Ureter (tissue), 1 donor: Measurements from ENCODE around the gene ROMO1. TPM values are rescaled to one million over a fixed set of nuclear protein-coding genes. Genes with fewer than 3 reads are reported as not detected.

Source experiments
- DNase-seq: peaks from one replicate; pipeline ENCODE4 v3.0.0-alpha.2; 2020; ENCODE audit warnings: low spot score
- total RNA-seq: library from RNA; stranded (reverse); gene quantifications from one replicate; pipeline ENCODE4 v1.2.4, GENCODE V29; 2023
- donor health status: DM: yes; HTN: yes; CAD: no.

Gene ROMO1
- total RNA-seq, result 97.1 TPM

DNA sequence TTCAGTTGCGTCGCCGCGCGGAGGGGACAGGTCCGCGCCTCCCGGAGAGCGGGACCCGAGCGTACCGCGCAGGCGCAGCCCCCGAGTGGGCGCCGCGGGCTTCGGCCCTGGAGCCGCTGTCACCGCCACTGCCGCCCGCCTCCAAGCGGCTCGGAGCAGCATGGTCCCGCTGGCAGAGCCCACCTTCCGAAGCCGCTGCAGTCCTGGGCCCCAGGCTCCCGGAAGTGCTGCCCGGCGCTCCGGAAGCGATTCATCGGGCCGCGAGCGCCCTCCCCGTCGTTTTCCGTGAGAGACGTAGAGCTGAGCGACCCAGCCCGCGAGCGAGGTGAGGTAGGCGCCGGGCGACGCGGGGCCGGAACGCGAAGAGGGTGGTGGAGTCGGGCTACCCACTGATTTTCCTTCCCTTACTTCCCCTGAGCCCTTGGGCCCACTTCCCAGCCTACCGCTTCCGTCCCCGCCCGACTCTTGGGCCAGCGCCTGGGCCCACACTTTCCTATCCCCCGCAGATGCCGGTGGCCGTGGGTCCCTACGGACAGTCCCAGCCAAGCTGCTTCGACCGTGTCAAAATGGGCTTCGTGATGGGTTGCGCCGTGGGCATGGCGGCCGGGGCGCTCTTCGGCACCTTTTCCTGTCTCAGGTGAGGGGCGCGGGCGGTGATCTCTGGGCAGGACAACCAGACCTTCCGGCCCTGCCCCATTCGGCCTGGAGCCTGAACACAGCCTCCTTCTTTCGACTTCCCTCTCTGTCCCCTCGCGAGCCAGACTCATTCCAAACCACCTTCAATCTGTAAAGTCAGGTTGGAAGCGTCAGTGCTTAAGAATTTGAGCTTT is at the start of gene ROMO1, which contains the start of gene NFS1:
Gene ROMO1 (plus strand): TSS at position 279 of the 830 bp plus-strand sequence. CDS start 228 bp downstream, at position 507.
Gene NFS1 (minus strand): TSS at position 226 of the 830 bp plus-strand sequence. CDS start 64 bp downstream, at position 162.
- peak; percentile 82 for DNase-seq

DNA sequence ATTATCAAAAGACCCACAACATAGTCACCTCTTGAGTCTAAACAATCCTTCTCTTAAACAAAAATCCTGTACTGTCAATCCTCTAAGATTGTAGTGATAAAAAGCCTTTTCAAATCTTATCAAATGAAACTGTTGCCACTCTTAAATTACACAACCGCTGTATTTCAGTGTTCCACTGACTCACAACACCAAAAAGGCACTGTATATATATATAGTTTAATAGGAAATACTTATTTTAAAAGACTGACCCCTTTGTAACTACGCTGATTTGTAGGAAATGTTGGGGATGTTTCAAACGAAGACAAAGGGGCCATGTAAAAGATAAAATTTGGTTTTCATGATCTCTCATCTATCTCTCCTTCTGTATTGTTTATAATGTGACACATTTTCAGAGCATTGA is 48.6 kb upstream of the ROMO1 start:
- DNase-seq, result no peak

DNA sequence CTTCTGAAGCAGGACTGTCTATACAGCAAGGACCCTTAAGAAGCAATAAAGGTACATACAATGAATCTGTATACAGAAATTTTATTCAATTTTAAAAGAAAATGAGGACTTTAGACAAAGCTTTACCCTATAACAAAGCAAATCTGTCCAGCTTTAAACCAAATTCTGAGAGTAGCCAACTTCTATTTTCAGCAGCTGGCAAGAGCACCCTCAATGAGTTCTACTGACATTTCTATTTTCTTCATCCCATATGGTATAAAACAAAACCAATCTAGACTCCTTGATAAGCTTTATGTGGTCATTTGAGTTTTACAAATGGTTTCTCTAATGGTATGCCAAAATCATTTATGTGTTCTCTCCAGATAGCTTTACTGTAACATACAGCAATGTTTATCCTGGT is 47.2 kb upstream of the ROMO1 start:
- DNase-seq, result no peak

DNA sequence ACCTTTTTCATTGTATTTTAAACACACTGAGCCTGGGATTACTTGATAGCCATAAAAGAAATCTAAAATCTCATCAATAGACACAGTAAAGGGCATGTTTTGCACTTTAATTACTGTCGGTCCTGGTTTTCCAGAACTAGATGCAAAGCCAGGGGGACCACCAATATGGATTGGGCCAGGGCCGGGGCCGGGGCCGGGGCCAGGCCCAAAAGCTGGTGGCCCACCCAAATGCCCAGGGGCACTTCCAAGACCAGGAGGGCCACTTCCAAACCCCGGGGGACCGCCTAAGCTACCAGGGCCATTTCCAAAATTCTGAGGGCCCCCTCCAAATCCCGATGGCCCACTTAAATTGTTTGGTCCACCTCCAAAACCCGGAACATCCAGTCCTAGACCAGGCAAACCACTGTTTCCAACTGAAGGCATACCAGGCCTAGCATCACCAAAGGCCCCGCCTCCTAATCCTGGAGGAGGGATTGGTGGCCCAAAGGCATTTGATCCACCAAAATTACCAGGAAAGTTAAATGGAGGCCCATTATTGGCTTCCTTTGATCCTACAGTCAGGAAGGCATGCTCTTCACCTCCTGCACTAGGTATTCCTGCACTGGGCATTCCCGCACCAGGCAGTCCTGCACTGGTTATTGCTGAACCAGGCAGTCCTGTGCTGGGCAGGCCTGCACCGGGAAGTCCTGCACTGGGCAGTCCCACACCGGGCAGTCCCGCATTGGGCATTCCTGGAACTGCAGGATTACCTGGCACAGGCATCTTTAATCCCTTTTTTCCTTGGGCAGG is 46.4 kb upstream of the ROMO1 start:
- no peak for DNase-seq

DNA sequence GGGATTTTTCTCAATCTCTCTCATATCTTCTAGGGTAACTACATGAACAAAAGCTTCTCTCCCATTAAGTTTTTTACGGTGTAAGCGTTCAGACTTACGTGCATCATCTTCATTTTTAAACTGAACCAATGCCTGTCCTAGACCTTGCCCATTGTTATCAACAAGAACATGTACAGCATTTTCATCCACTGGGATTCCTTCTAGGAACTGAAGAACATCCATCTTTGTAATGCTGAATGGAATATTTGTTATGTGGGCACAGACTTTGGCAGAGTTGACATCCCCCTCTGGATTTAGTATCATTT is 45.8 kb upstream of the ROMO1 start:
- no peak for DNase-seq

DNA sequence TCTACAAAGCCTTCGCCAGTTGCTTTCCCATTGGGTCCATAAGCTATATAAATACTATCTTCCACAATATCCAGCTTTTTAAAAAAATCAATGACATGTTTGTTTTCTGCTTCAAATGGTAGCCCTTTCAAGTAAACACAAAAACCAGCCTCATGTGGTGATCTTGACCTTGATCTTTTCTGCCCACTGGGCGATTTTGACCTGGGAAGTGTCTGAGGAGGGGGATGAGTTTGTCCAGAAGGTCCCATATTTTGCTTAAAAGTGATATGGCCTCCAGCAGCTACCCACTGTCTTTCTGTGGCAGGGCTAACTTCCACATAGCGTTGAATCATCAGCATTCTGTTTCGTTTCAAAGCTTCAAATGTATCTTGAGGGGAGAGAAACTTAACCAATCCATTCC is 45.3 kb upstream of the ROMO1 start:
- no peak for DNase-seq

DNA sequence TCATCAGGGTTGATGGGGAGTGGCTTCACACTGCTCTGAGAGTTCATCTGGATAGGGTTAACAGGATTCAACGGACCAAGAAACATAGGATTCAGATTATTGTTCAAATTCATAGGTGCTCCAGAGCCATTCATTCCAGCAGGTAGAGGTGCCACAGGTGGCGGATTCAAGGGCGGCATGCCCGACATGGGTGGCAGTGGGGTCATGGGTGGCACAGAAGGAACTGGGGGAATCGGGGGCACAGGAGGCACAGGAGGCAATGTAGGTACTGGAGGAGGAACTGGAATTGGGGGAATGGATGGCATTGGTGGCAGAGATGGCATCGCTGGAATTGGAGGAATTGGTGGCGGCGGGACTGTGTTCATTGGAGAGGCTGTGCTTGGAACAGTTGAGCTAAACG is 44.8 kb upstream of the ROMO1 start:
- DNase-seq, result no peak

DNA sequence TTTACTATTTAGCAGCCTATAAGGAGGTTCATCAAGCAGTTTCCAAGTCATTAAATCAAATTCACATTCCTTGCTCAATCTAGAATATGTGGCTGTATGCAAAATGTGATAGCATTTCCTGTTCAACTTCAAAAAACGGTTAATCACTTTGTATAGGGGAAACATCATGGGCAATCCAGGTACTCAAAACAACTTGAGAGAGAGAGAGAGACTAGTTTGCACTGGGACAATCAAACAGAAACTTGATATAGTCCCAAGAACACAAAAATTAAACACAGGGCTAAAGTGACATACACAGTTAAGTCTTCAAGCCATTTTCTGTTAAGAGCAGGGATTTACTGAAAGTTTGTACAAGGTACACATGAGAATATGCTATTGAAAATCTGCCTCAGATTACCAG is 41.9 kb upstream of the ROMO1 start:
- no peak for DNase-seq

DNA sequence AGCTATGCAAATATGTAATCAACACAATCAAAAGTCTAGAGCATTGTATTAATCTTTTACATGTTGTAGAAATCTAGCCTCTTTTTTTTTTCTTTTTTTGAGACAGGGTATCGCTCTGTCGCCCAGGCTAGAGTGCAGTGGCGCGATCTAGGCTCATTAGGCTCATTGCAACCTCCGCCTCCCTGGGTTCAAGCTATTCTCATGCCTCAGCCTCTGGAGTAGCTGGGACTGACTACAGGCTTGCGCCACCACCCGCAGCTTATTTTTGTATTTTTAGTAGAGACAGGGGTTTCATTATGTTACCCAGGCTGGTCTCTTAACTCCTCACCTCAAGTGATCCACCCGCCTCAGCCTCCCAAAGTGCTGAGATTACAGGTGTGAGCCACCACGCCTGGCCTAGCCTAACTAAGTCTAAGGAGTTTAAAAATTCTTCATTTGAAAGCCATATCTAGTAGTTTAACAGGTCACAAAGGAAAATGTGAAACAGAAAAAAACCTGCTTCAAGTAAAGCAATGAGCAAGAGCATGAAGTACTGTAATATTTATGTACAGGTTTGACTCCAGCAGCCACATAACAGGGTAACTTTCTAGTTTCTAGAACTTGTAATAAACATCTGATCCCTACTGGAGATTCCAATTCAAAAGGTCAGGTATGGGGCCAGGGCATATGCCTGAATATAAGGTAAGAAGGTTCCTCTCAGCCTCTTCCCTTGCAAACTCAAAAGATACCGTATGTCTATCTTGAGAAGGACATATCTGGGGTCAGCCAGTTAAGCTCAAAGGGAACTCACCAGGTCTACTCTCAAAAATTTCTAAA is 38.9 kb upstream of the ROMO1 start:
- no peak for DNase-seq

DNA sequence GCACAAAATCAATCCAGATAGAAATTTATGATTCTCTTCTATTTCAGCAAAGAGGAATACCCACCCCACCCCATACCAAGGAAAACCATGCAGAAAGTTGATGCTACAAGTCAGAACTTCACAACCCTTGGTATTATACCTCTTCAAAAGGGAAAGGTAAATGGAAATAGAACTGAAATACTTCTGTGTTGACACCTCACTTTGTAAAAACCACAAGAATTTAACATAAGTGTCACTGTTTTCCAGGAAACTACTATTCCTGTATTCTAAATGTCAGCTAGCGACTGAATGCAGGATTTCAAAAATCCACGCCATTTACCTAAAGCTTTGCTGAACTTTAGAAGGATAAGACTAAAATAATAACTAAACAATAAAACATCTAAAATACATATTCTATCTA is 38.2 kb upstream of the ROMO1 start:
- no peak for DNase-seq

DNA sequence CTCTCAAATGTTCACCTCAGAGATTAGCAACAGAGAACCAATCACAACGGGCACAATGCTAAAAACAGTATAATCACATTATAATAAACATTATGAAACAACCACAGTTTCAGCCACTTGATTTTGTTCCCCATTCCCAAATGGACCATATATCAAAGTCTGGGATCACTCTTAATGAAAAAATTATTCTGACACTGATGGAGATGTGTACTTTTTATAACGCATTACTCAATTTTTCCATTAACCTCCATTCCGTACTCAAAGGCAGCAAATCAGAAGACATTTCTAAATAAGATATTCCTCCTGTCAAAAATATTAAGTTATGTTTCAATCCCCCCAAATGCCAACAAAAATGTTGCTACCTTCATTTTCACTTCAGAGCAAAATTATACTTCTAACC is 37.3 kb upstream of the ROMO1 start:
- DNase-seq, result no peak

DNA sequence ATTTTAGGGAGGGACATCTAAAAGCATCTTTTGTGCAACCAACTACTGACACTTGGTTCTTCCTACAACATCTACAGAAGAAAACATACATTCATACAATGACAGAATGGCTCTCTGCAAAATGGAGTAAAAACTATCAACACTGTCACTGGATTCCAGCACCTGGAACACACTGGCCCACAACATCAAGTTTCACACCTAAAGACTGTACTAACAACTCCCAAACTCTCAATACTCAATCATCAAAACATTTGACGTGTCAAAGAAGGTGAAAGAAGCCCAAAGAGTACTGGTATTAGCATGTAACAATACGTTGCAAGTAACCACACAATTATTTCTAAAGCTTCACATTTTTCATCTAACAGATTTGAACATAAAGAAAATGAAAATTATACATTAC is 36.7 kb upstream of the ROMO1 start:
- no peak for DNase-seq

DNA sequence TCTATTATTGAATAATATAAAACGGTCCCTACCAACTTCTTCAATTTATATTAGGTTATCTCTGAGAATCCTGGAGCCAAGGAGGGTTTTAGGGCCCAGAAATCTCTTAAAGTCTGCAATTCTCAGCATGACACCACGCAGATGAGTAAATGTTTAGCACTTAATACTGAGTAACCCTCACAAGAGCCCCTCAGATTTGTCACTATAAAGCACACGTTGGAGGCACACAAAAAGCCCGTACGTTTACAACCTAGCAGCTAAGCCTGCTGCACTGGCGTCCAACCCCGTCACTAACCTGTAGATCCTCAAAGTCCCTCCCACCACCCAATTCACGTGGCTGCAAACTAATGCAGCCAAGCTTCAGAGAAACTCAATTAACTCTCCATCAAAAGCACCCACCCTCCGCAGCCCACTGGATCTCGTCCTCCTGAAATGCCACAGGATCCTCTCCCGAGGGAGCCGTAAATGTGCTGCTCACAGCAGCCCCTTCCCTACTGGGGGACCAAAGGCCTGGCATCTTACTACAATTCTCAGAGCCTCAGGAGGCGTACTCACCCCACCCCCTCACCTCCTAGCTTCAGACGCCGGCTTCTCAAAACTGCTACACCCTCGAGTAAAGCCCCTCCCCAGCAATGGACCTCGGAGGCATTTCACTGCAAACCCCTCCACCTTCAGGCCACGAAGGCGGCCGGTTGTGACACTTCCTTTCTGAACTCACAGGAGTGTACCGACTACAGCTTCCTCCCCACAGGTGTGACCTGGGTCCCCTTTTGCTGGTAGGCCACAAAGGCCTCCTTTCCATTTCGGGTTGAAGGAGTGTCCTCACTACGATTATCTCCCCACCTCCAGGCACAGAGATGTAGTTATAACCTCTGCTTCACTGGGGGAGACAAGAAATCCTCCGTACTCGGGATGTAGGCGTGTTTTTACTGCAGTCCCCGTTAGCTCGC is 35.4 kb upstream of the ROMO1 start:
- peak; percentile 59 for DNase-seq

DNA sequence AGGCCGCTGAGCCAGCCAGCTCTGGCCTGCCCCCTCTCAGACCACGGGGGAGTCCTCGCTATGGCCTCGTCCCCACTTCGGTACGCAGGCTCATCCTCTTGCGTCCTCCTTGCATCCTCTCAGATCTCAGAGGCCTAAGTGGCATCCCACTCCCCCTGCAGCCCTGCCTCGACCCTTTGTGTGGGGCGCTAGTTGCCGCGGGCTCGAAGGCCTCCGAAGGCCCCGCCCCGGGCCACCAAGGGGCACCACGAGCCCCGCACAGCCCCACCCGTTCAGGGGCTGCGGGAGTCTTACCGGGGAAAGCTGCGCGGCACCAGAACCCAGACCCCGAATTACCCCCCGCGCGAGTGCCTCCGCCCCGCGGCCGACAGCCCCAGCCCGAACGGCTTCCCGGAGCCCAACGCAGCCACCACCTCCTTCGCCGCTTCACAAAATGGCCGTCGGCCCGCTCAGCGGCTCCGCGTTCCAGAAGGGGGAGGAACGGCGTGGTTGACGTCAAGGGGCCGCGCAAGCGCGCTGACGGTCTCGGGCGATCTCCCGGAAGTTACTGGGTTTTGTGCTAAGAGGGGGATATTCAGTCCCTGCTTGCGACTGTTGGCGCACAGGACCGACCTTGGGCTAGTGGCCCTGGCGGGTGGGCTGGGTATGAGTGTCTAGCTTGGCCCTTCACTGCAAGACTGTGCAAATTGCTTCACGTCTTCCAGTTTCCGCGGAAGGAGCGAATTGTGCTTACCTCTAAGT is 34.6 kb upstream of the ROMO1 start, which contains the start of the genes CPNE1 and RBM12:
Gene CPNE1 (minus strand): TSS at position 435 of the 741 bp plus-strand sequence. CDS start 31,977 bp downstream, outside the sequence.
Gene RBM12 (minus strand): TSS at position 435 of the 741 bp plus-strand sequence. CDS start 9,578 bp downstream, outside the sequence.
- peak; percentile 95 for DNase-seq

DNA sequence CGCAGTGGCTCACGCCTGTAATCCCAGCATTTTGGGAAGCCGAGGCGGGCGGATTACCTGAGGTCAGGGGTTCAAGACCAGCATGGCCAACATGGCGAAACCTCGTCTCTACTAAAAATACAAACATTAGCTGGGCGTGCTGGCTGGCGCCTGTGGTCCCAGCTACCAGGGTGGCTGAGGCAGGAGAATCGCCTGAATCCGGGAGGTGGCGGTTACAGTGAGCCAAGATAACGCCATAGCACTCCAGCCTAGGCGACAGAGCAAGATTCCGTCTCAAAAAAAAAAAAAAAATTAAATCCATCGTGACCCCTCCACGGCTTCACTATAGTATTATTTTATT is 33.3 kb upstream of the ROMO1 start:
- DNase-seq, result no peak

DNA sequence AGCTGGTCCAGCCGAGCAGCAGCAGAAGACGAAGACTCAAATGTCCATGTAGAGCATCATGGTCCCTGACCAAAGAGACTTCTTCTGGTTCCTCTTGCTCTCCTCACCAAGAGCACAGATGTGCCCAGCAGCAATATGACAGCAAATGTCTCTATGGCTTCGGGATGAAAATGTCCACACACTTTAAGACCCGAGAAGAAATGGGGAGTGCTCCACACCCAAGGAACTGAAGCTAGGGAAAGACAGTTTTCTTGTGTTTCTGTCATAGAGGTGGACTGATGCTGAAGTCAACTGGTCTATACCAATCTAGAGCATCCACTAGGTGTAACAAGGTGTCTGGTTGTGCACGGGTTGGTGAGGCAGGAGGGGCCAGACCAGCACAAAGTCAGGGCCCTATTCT is 30.0 kb upstream of the ROMO1 start:
- no peak for DNase-seq

DNA sequence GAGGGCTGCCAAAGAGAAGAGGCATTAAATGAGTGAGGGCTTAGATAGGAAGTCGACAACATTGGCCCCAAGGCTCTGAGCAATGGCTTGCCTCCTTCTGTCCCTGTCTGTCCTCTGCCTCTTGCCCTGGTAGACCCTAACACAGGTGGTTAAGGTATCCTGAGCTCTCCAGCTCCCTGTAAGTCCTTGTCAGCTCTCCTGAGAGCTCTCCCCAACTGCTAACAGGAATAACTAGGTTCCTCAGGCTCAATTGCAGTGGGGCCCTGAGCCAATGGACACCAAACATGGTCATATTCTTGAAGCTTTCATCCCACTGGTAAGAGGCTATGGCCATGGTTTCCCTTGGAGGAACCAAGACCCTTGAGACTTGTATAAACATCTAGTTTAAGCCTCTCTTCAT is 29.5 kb upstream of the ROMO1 start:
- no peak for DNase-seq

DNA sequence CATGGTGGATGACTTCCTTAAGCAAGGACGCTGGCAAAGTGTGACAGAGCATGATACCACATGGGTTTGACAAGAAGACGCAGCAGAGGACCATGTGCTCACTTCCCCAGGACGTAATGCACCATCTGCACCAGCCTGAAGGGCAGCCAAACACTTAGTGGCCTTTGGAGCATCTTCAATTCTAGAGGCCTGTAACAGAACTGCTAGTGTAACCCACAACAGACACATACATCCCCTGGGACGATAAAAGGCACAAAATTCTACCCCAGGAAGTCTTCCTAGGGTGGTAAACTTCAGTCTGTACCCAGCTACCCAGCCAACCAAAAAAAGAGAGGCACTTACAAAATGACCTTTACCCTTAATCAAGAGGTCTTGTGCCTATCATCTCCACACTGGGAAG is 25.3 kb upstream of the ROMO1 start:
- no peak for DNase-seq

DNA sequence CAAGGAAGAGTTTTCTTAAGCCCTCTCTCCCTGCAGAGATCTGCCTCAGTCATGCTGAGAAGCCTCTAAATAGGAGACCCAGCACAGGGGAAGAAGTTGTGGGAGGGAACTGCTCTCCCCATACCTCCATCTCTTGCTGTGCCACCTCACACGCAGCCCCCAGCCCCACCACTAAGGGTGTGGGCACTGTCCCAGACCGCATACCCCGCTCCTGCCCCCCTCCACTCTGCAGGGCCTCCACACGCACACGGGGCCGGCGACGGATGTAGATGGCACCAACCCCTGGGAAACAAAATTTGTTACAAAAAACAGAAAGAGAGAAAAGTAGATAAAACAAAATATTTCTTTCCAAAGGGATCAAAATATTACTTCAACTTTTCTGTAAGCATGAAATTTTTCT is 24.3 kb upstream of the ROMO1 start:
- no peak for DNase-seq

DNA sequence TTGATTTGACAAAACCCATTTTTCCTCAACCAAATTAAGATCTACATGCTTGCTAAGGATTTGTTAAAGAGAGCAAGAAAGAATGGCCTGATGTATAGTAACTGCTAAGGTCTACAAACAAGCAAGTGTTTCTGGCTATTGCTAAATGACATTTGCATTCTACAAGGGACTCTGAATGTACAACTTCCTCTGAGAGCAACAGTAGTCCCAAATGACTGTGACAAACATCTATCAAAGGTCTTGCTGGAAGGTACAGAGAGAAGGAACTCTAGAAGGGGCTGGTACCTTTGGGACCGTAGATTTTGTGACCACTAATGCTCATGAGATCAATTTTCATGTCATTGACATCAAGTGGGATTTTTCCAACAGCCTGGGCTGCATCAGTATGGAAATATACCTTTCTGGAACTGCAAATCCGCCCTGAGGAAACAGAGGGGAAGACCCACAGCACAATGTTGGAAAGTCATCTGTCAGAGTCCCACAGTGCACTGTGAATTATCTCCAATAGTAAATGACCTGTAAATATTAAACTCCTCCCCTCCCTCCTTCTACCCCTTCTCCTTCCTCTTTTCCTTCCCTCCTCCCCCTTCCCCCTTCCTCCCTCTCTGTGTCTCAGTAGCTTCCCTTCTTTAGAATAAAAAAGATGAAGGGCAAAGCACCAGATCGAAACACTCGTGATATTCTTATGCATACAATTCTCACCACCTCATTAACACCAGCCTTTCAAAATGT is 18.6 kb upstream of the ROMO1 start:
- no peak for DNase-seq
